Caco-2 (cell line): Measurements from ENCODE around the gene GMFB. TPM values are rescaled to one million over a fixed set of nuclear protein-coding genes. Genes with fewer than 3 reads are reported as not detected.

ENCODE experiments used
- BruUV-seq: library from RNA; stranded (reverse); fragments of 400-500 nt; replicated peaks from 2 replicates; lab custom pipeline; 2021; lab: Mats Ljungman, UMichigan
- CTCF ChIA-PET: fragments of 300-600 bp; sonication (Branson Sonifier 250); formaldehyde crosslinking; loops from one replicate; lab custom pipeline; 2022; ENCODE audit warnings: antibody characterized with exemption; lab: Charles Lee
- POLR2A ChIA-PET: fragments of 300-600 bp; sonication (Branson Sonifier 250); formaldehyde crosslinking; loops from one replicate; lab custom pipeline; 2022; ENCODE audit warnings: antibody characterized with exemption; lab: Charles Lee
- DNase-seq, 2 experiments: peaks; one replicate each; pipeline versions ENCODE4 v3.0.0 to v3.0.0-alpha.2; 2020 to 2022
- H3K27me3 ChIP-seq: replicated peaks from 2 replicates; pipeline ENCODE4 v1.6.0; 2011; ENCODE audit warnings: low read length; ENCODE audit not compliant: control insufficient read depth, insufficient read depth
- H3K36me3 ChIP-seq: 2 replicates; pipeline ENCODE4 v1.5.1; 2011; ENCODE audit warnings: low read length; ENCODE audit not compliant: control insufficient read depth, insufficient read depth
- H3K4me1 ChIP-seq: fragments of 250-450 bp; sonication (Bioruptor Pico); 2 replicates; pipeline ENCODE4 v1.5.1; 2020; ENCODE audit warnings: mild to moderate bottlenecking
- H3K4me3 ChIP-seq: 2 replicates; pipeline ENCODE4 v1.5.1; 2011; ENCODE audit warnings: low read depth, mild to moderate bottlenecking, control low read depth, low read length
- H3K9me3 ChIP-seq: fragments of 250-450 bp; sonication (Bioruptor Pico); 2 replicates; pipeline ENCODE4 v1.5.1; 2020; ENCODE audit warnings: mild to moderate bottlenecking, moderate library complexity
- H3K27ac Mint-ChIP-seq: one replicate; pipeline ENCODE4 v1.8.0; 2022; ENCODE audit warnings: mixed read lengths; ENCODE audit not compliant: unreplicated experiment
- H3K27me3 Mint-ChIP-seq: one replicate; pipeline ENCODE4 v1.8.0; 2022; ENCODE audit warnings: mixed read lengths; ENCODE audit not compliant: insufficient read depth, unreplicated experiment
- H3K36me3 Mint-ChIP-seq: one replicate; pipeline ENCODE4 v1.8.0; 2022; ENCODE audit warnings: mild to moderate bottlenecking, mixed read lengths; ENCODE audit not compliant: insufficient read depth, unreplicated experiment
- H3K4me1 Mint-ChIP-seq: one replicate; pipeline ENCODE4 v1.8.0; 2022; ENCODE audit warnings: low read depth, mixed read lengths; ENCODE audit not compliant: unreplicated experiment
- H3K4me3 Mint-ChIP-seq: one replicate; pipeline ENCODE4 v1.8.0; 2022; ENCODE audit warnings: mild to moderate bottlenecking, moderate library complexity, mixed read lengths; ENCODE audit not compliant: unreplicated experiment
- H3K9me3 Mint-ChIP-seq: one replicate; pipeline ENCODE4 v1.8.0; 2022; ENCODE audit warnings: mixed read lengths; ENCODE audit not compliant: unreplicated experiment
- intact Hi-C: fragments of 100-400 bp; cut with micrococcal nuclease; formaldehyde crosslinking; loops from one replicate; pipeline ENCODE4 v1.10.0; 2022; ENCODE audit not compliant: unreplicated experiment
- total RNA-seq: library from RNA; stranded (reverse); gene quantifications from 2 replicates; pipeline ENCODE4 v1.2.3, GENCODE V29; 2022
- TF ChIP-seq, protein P1 (sequence below), 2 experiments: fragments of 200-600 bp in 1 of 2; IDR thresholded peaks; 1 replicate in 1 of 2; 2 replicates in 1 of 2; pipeline versions ENCODE4 v1.5.1 to v1.8.0; 2011 to 2022; ENCODE audit warnings: antibody characterized with exemption in 1 of 2, control low read depth in 1 of 2, inconsistent platforms in 1 of 2, low read depth in 1 of 2, low read length in 1 of 2, mild to moderate bottlenecking in 1 of 2, moderate library complexity in 1 of 2; ENCODE audit not compliant: insufficient read depth in 1 of 2, severe bottlenecking in 1 of 2, unreplicated experiment in 1 of 2

Gene GMFB
- total RNA-seq, 1 experiment from 2014 or later: 67.4 TPM

DNA sequence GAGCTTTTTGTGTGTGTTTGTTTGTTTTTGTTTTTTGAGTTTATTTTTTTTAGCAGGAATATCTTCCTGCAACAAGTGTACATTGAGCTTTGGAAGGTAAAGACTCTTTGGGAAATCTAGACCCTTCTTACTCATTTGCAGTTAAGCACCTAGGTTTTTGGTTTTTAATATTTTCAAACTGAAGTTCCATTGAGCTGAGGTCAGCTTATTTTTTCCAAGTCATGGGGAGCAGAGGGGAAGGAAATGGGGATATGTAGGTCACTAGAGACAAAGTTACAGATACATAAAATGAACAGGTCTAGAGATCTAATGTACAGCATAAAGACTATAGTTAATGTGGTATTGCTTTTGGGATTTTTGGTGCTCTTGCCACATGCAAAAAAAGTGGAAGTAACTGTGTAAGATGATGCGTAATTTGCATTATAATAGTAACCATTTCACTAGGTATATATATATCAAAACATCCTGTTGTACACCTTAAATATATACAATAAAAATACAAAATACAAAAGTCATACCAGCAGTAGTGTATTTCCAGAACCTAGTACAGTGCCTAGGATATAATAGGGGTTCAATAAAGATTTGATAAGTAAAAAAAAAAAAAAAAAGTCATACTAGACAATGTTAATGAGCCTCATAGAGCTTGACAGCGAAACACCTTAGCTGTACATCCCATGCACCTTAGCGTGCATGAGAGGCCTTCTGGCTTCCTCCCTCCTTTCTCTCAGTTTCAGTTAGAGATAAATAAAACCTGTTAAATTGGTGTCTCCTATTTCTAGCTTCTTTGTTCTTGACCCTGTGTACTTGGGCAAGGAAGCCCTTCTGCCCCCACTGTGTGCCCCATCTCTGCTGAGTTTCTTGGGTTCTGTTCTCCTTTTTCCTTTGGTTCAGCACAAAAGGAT is 43.6 kb upstream of the GMFB start:
- H3K36me3 Mint-ChIP-seq: no peaks in the 10 kb centered on the region
- DNase-seq: no peak
- no peak overlapping the region for H3K4me3 ChIP-seq
- no peaks in the 10 kb centered on the region for H3K9me3 Mint-ChIP-seq
- no TSS peak for BruUV-seq
- H3K27me3 Mint-ChIP-seq: no peaks in the 10 kb centered on the region
- H3K36me3 ChIP-seq: no peaks in the 10 kb centered on the region
- no peak overlapping the region for H3K4me3 Mint-ChIP-seq
- ChIA-PET CTCF (no interaction called here), POLR2A (no interaction called here)
- intact Hi-C loops: no loop called here
- no peaks in the 10 kb centered on the region for H3K27me3 ChIP-seq
- H3K9me3 ChIP-seq: no peaks in the 10 kb centered on the region; the same call in 1 of the 2 replicates
- H3K4me1 ChIP-seq: peaks cover under 1% of the 10 kb centered on the region; the same call in 1 of the 2 replicates
- TF ChIP-seq, protein P1, sequence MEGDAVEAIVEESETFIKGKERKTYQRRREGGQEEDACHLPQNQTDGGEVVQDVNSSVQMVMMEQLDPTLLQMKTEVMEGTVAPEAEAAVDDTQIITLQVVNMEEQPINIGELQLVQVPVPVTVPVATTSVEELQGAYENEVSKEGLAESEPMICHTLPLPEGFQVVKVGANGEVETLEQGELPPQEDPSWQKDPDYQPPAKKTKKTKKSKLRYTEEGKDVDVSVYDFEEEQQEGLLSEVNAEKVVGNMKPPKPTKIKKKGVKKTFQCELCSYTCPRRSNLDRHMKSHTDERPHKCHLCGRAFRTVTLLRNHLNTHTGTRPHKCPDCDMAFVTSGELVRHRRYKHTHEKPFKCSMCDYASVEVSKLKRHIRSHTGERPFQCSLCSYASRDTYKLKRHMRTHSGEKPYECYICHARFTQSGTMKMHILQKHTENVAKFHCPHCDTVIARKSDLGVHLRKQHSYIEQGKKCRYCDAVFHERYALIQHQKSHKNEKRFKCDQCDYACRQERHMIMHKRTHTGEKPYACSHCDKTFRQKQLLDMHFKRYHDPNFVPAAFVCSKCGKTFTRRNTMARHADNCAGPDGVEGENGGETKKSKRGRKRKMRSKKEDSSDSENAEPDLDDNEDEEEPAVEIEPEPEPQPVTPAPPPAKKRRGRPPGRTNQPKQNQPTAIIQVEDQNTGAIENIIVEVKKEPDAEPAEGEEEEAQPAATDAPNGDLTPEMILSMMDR (IDR thresholded peaks at IDR 0.05; ENCODE audit: insufficient read depth in 1 of 2, low read depth in 1 of 2, low read length in 1 of 2, severe bottlenecking in 1 of 2, unreplicated experiment in 1 of 2): no peak
- no peaks in the 10 kb centered on the region for H3K4me1 Mint-ChIP-seq
- no peak overlapping the region for H3K27ac Mint-ChIP-seq

DNA sequence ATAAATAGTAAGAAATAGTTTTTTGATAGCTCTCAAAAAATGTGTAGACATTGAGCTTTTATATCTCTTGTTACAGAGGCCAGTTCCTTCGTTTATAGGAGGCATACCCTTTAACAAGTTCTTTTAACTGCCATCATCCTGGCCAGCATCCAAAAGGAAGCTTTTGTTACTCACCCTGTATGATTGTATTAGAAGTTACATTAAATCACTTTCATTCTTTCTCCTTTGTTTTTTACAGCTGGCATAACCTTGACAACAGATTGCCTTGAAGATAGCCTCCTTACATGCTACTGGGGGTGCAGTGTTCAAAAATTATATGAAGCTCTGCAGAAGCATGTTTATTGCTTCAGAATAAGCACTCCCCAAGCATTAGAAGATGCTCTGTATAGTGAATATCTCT is 41.0 kb upstream of the GMFB start:
- Histone ChIP-seq H3K36me3 (no peaks in the 10 kb centered on the region), H3K27me3 (no peaks in the 10 kb centered on the region), H3K9me3 (no peaks in the 10 kb centered on the region), H3K4me1 (no peaks in the 10 kb centered on the region), H3K4me3 (no peak overlapping the region)
- Mint-ChIP-seq H3K4me1 (no peaks in the 10 kb centered on the region), H3K9me3 (no peaks in the 10 kb centered on the region), H3K36me3 (no peaks in the 10 kb centered on the region), H3K27ac (no peak overlapping the region), H3K27me3 (no peaks in the 10 kb centered on the region), H3K4me3 (no peak overlapping the region)
- BruUV-seq: no TSS peak
- no peak for DNase-seq
- ChIA-PET CTCF (no interaction called here), POLR2A (no interaction called here)
- intact Hi-C loops: no loop called here
- TF ChIP-seq, protein P1 (IDR thresholded peaks at IDR 0.05; ENCODE audit: insufficient read depth in 1 of 2, low read depth in 1 of 2, low read length in 1 of 2, severe bottlenecking in 1 of 2, unreplicated experiment in 1 of 2): no peak

DNA sequence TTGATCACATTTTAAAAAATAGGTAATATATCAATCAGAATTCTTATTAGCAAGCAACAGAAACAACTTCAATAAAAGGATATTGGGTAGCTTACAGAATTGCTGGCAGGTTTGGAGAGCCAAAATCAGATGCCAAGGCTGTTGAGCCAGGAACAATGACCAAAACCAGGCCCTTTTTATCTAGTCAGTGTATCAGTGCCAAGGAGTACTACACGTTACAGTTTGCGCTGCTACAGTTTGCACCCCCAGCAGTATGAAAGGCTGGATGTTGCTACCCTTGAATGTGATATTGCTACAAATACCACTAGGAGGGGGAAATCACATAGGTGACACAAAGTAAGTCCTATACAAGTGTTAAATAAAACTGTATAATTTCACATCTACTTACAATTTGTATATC is 40.2 kb upstream of the GMFB start:
- Mint-ChIP-seq H3K4me3 (no peak overlapping the region), H3K27ac (no peak overlapping the region), H3K4me1 (peaks cover 2% of the 10 kb centered on the region), H3K36me3 (no peaks in the 10 kb centered on the region), H3K9me3 (no peaks in the 10 kb centered on the region), H3K27me3 (no peaks in the 10 kb centered on the region)
- ChIA-PET POLR2A (no interaction called here), CTCF (interaction anchor here (0.6 kb wide), 1 partner anchor 245 kb away, joined by 3 read pairs; no protein-coding TSS in a partner anchor)
- no peak for DNase-seq
- no peak overlapping the region for H3K4me3 ChIP-seq
- intact Hi-C loops: no loop called here
- H3K9me3 ChIP-seq: no peaks in the 10 kb centered on the region
- H3K36me3 ChIP-seq: no peaks in the 10 kb centered on the region
- no peaks in the 10 kb centered on the region for H3K4me1 ChIP-seq
- TF ChIP-seq, protein P1 (IDR thresholded peaks at IDR 0.05; ENCODE audit: insufficient read depth in 1 of 2, low read depth in 1 of 2, low read length in 1 of 2, severe bottlenecking in 1 of 2, unreplicated experiment in 1 of 2): no peak
- no peaks in the 10 kb centered on the region for H3K27me3 ChIP-seq
- no TSS peak for BruUV-seq
